ENCODE measurements around the gene SKP2.
"Not testable (repeated sequence)": the region's sequence is repeated elsewhere in the genome, so short reads cannot be mapped to it uniquely, and the experiment has no call there.

SKP2 gene

DNA sequence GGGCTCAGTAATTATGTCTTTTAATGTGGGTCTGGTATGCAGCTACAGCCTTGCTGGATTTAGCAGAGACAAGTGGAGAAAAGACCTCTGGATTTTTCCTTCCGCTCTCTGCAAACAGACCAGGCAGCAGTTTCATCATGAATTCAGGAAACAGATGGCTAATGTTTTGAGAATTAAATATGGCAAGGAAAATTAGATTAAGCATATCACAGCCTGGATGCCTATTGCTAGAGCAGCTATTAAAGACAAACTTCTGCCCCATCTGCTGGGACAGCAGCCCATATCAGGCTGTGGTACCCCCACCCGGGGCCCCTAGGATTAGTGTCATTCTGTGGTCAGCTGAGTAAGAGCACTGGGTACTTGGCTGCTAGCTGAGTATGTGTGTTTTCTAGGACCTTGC is 6.2 kb downstream of the SKP2 start:
- no peak for DNase-seq

DNA sequence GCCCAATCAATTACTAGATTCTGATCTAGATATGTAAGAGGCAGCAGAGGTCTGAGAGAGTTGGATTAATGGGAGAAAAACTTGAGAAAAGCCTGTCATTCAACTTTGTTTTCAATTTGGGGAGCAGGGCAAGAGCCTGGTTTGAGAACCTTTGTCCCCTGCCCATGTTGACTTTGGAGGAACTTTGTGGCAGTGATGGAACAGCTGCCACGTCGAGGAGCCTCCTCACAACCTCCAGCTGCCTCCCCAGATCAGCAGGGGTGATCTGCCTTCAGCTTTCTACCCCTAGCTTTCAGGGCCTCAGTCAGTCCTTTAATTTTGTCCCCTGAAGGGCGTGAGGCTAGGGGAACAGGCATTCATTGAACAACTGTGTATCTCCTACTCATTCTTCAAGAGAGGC is 8.7 kb downstream of the SKP2 start:
- DNase-seq, result no peak

DNA sequence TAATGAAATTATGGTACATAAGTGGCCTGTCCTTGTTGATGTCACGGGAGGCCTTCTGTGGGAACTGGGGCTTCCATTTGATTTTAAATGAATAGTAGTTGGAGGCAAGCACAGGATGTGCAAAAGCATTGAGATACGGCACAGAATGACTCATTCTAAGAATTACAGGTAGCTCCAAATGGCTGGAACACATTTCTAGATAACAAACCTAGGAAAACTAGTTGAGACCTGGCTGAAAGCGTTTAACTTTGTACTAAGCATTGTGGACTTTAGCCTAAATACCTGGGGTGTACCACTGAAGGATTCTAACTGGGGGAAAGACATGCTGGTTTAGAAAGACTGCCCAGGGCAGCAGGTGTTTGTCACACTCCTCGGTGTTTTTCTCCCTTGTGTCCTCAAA is 9.4 kb downstream of the SKP2 start:
- DNase-seq, result no peak

DNA sequence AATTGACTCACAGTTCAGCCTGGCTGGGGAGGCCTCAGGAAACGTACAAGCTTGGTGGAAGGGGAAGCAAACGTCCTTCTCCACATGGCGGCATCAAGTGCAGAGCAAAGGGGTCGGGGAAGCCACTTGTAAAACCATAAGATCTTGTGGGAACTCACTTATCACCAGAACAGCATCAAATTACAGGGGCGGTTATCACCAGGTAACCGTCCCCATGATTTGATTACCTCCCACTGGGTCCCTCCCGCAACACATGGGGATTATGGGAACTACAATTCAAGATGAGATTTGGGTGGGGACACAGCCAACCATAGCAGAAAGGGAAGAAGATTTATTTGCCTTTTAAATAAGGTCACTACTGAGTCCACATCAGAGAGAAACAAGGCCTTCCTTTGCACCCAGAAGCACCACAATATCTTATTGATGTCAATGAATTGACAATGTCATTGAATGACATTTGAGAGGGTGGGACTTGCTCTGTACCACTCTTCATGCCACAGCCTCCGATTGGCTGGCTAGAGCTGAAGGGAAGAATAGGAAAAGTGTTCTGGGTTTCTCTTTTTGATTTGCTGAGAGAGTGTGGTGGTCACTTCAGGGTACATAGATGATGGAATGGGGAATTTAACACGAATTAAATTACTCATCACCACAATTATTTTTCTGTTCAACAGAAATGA is 11.0 kb downstream of the SKP2 start:
- DNase-seq, result no peak

DNA sequence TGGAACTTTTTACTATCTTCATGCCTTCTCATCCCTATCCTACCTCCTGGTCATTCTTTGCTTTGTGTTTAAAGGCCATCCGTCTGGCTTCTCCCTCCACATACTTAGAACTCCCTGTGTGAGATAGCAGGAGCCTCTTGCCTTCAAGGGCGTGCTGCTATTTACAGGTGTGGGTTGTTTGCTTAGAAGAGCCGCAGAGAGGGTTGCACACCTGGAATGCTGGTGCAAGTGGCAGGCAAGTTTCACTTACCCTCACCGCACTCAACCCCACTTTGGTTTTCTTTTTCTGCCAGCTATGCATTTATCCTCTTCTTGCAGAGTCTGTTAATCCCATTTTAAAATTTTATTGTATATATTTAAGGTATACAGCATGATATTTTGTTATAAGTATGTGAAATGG is 12.6 kb downstream of the SKP2 start:
- no peak for DNase-seq

GRCh38 chr5:36168737-36169136 is 16.8 kb downstream of the SKP2 start:
- DNase-seq, result no peak

DNA sequence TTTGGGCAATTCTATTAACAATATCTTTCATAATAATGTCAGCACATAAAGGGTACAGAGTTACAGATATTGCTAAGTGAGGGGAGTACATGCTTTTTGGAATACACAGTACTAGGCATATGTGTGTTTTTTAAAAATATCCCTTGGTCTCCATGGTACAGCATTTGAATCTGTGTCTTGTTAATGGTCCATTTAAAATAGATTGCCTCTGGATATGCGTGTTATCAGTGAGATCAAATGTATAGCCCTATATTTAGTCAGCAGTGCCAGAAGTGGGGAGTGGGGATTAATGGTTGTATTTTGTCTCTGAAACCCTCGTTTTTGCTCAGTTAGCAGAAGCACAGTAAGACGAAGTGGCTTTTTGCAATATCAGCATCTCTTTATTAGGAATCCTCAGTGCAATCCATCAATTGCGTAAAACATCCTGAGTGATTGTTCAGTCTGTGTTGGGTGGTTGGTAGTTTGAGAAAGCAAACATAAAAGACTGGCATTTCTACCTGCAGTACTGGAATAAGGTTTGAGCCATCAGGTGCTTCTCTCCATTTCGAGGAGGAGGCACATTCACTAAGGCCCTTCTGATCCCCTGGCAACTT is 19.0 kb downstream of the SKP2 start:
- no peak for DNase-seq

- no peak for DNase-seq
These were observed 20.7 kb downstream of the SKP2 start for GRCh38 chr5:36172599-36172998.

DNA sequence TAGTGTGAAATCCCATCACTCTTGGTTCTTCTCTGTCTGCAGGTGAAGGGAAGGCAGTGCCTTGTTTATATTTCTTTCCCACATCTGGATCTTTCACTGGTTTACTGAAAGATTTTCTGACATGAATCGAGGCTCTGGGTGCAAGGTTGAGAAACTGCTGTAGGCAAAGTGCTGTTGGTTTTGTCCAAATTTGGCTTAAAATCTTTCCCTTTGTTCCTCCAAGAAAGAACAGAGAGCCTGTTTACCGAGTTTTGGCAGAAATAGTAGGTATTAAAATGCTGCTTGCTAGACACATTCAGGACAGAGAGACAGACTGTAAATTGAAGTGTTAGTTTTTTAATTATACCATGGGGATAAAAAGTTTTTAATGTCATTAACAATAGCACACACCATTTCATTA is 21.5 kb downstream of the SKP2 start:
- no peak for DNase-seq

DNA sequence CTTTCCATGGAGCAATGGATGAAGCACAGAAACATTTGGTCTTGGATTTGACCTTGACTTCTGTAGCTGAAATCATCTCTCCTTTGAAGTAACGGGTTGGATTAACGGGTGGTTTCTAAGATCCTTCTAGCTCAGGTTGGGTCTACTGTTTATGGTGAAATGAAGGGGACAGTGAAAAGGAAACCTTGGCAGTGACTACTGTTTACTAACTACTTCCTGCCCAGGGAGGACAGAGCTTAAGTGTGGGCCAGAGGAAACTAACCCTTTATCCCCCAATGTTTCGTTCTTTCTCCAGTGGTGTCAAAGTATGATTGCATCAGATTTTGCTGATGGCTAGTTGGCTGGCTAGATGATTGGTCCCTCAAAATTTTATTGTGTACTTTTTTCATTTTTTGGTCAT is 22.2 kb downstream of the SKP2 start:
- DNase-seq, result no peak

- DNase-seq, result no peak
These were observed 23.1 kb downstream of the SKP2 start for GRCh38 chr5:36175043-36175442.

DNA sequence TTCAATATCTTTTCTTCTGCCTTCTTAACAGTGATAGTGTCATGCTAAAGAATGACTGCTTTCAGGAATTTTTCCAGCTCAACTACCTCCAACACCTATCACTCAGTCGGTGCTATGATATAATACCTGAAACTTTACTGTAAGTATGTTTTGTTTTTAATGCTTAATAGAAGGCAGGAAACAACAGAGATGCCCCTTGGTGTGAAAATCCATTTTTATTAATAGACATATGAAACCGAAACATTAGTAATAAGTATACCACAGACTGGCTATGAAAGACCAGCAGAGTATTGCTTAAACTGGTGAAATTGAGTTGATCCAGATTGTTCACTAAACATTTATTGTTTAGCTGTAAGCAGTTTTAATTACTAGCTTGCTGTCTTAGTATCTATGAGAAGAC is 25.2 kb downstream of the SKP2 start:
- DNase-seq, result no peak

- DNase-seq, result no peak
These were observed 26.0 kb downstream of the SKP2 start for GRCh38 chr5:36177715-36178523.

DNA sequence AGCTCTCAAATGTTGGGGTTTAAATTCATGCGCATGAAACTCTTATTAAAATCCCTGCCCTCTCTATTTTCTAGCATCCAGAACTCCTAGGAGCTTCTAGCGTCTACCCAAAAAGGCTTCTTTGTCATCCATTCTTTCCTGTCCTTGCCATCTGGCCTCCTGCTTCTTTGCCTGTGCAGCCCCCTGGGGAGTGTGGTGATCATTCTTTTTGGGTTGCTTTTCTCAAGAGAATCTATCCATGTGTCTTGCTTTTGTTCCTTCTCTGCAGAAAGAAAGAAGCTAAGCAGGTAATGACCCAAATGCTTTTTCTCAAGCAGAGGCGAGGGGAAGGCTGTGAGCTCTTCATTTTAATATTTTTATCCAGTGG is 26.6 kb downstream of the SKP2 start:
- DNase-seq, result no peak

DNA sequence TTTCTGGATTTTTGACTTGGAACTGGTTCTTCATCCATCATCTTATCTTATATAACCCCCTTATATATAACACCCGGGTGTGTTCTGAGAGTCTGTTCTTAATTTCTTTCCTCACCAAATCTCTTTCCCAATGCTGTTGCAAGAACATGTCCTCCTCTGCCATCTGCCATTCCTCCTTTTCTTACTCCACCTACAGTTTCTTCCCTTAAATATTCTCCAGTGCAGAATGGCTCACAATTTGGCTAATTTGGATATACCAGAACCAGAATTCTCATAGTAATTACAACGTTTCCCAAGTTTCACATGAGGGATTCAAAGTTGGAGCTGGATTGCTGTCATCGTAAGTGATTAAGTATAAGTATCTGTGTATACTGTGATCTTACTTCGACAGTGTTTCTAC is 28.0 kb downstream of the SKP2 start:
- no peak for DNase-seq

DNA sequence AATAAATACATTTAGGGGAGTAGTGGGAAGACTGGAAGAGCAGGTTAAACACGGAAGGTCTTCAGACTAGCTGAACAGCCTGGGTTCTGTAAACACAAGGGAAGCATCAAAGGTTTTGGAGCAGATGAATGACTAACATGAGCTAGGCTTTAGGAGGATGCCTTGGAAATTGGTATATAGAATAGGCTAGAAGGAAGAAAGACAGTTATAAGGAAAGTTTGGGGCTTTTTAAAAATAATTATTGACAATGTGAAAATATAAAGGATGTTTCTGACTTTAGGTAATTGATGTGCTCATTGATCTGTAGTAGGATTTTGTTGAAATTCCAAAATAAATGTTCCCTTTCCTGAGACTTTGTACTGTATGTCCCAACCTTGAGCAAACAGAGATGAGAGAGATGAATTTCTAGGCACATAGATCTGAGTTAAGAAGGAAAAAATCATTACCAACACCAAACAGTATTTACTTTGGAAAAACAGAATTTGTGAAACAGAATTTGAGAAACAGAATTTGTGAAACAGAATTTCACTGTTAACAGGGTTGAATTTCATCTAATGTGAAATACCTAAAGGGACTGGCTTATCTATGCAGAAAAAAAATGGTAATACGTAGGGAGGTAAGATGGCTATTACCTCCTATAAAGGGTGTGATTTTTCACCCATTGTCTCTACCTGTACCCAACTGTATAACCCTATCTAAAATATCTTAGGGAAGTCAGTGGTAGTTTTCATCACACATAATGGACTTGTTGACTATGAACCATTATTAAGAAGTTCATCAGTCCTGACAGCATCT is 28.8 kb downstream of the SKP2 start:
- no peak for DNase-seq

DNA sequence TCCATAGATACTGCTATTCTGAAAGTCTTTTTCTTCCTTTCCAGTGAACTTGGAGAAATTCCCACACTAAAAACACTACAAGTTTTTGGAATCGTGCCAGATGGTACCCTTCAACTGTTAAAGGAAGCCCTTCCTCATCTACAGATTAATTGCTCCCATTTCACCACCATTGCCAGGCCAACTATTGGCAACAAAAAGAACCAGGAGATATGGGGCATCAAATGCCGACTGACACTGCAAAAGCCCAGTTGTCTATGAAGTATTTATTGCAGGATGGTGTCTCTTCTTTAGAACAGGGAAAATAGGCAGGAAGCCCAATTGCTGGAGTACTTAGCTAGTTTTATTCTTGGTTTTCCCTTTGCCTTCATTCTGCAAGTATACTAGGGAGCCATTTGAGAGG is 29.9 kb downstream of the SKP2 start:
- DNase-seq, result no peak

- DNase-seq, result not testable (repeated sequence)
These were observed 32.5 kb downstream of the SKP2 start for GRCh38 chr5:36184408-36184807.

DNA sequence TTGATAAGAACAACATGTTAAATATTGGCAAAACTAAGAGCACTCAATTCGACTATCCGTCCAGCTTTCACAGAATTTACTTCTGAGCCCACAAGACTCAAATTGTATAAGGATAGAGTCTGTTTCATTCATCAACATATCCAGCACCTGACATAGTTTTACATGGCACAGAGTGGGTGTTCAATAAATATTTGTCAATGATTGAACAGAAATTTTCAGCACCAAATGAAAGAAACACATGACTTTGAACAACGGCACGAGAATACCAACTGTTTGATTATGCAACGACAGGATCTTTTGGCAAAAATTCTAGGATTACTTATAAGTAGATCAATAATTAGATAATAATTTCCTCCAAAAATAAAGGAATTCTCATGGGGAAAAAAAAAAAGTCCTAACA is 41.8 kb downstream of the SKP2 start:
- DNase-seq, result no peak

DNA sequence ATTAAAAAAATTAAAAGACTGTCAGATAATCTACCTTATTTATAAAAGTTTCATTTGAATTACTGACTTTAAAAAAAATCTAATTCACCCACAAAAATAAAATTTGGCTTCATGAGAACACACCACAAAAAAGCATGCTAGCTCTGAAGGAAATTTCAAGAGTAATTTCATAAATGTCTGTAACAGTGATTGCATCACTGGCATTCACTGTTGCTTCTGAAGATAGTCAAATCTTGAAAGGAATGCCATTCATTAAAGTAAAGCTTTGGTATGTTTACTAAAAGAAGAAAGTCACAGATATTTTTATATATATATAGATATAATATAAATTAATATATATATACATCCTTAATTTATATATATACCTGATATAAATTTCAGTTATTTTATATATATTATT is 46.4 kb downstream of the SKP2 start:
- DNase-seq, result no peak

- DNase-seq, result not testable (repeated sequence)
These were observed 46.9 kb downstream of the SKP2 start for GRCh38 chr5:36198783-36199182.

DNA sequence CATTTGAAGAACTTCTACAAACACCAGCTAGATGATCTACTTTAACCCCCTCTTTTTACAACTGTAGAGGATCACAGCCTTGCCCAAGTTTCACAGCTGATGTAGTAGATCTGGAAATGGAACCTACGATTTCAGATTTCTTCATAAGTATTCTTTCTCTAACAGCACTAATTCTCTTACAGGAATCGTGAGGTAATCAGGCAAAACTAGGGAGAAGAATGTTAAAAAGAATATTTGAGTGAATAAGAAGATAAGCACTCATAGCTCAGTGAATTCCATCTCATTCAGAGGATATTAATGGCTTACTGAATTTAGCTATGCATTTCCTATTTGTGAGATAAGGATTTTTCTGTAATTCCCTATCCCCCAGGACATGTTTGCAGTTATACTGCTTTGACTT is 47.7 kb downstream of the SKP2 start:
- DNase-seq, result no peak

DNA sequence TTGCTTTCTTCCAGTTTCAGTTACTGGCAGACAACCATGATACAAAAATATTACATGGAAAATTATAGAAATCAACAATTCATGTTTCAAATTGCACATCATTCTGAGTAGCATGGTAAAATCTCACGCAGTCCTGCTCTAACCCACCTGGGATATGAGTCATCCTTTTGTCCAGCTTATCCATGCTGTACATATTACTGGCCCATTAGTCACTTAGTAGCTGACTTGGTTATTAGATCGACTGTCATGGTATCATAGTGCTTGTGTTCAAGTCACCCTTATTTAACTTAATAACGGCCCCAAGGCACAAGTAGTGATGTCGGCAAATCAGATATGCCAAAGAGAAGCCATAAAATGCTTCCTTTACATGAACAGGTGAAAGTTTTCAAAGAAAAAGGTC is 48.6 kb downstream of the SKP2 start:
- no peak for DNase-seq
